NOMO-1 (cell line): ENCODE results near the gene ABTB1.
"Not testable (repeated sequence)": the region's sequence is repeated elsewhere in the genome, so short reads cannot be mapped to it uniquely, and the experiment has no call there.

Experiments used
- DNase-seq, 2 experiments: peaks; one replicate each; lab custom pipeline; 2025; ENCODE audit not compliant: unreplicated experiment in 2 of 2; lab: John Stamatoyannopoulos, UW

ABTB1 gene

DNA sequence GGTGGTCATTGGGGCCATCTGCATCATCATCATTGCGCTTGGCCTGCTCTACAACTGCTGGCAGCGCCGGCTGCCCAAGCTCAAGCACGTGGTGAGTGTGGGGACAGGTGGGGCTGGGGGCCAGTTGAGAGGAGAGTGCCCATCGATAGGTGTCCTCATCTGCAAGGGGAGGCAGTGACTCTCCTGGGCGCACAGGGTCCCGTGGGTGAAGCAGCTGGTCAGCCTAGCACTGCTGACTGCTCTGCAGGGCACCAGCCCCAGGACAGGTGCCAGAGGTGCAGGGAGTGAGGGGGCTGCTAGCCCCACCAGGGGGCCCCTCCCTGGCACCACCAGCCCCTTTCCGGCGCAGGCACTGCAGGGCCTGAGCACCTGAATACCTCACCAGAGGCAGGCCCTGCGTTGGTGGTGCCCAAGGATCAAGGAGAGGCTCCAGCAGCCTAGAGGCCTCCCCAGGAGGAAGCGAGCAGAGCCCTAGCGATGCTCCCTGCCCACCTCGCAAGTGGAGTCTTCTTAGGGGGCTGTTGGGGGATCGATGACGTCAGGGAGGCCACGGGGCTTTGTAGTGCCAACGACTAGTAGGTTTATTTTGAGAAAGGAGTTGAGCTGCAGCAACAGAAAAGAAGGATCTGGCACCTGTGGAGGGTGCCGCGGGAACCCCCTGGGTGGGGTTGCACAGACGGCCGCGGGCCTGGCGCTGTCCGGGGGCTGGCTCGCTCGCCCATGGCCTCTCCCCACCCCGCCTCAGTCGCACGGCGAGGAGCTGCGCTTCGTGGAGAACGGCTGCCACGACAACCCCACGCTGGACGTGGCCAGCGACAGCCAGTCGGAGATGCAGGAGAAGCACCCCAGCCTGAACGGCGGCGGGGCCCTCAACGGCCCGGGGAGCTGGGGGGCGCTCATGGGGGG lies 976 bp upstream of the ABTB1 start:
- peak; percentile 38 to 42 for DNase-seq

- peak; percentile 37 to 51 for DNase-seq
These were observed 694 bp downstream of the ABTB1 start for GRCh38 chr3:127673191-127674100.

- no peak for DNase-seq
These were observed 1.5 kb downstream of the ABTB1 start for GRCh38 chr3:127674101-127674721.

- no peak for DNase-seq
These were observed 2.0 kb downstream of the ABTB1 start for GRCh38 chr3:127674790-127675189.

GRCh38 chr3:127675651-127676391 lies 3.1 kb downstream of the ABTB1 start:
- DNase-seq, result no peak

DNA sequence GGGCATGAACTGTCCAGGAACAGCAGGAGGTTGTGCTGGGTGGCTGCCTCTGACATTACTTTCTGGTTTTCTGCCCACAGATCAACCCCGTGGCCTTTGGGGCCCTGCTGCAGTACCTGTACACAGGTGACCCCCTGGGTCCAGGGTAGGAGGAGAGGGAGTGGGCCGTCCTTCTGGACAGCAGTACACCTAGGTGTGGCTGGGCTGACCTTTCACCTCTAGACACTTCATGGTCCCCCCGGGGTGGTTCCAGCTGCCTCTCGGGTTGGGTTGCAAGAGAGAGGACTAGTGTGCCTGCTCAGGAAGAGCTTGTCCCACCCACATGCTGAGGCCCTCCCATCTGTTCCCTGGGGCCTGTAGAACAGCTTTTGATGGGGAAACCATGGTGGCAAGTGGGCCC lies 3.7 kb downstream of the ABTB1 start:
- no peak for DNase-seq

GRCh38 chr3:127676921-127677351 lies 4.2 kb downstream of the ABTB1 start:
- DNase-seq, result no peak

DNA sequence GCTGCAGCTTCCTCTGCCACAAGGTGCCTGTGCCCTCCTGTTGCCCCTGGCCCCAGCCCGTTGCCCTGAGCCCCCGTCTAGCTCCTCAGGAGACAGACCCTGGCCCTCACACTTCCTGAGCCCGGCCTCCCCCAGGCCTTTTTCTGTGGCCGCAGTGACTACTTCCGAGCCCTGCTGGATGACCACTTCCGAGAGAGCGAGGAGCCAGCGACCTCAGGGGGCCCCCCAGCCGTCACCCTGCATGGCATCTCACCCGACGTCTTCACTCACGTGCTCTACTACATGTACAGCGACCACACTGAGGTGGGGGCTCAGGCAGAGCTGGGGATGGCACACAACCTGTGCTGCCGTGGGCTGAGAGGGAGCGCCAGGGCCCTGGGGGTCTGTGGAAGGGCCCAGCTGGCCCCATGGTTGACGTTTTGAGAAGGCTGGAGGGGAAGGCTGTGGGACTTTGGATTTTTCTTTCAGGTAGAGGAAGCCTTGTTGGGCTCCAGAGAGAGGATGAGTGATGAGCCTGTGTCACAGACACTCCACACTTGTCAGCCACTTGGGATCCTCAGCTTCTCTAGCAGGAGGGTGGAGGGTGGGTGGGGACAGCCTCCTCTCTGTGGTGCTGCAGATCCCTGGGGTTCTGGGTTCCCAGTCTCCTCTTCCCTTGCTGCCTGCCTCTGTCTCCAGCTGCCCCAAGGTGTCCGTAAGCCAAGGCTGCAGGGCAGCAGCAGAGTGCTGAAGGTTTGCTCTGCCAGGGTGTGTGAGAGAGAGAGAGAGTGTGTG lies 5.0 kb downstream of the ABTB1 start:
- DNase-seq, result no peak

- no peak for DNase-seq
These were observed 5.5 kb downstream of the ABTB1 start for GRCh38 chr3:127678315-127678599.

GRCh38 chr3:127678611-127679533 lies 6.1 kb downstream of the ABTB1 start:
- peak; percentile 81 to 90 for DNase-seq

- DNase-seq, result no peak
These were observed 6.9 kb downstream of the ABTB1 start for GRCh38 chr3:127679534-127680145.

GRCh38 chr3:127680146-127680661 lies 7.5 kb downstream of the ABTB1 start:
- DNase-seq, result no peak

DNA sequence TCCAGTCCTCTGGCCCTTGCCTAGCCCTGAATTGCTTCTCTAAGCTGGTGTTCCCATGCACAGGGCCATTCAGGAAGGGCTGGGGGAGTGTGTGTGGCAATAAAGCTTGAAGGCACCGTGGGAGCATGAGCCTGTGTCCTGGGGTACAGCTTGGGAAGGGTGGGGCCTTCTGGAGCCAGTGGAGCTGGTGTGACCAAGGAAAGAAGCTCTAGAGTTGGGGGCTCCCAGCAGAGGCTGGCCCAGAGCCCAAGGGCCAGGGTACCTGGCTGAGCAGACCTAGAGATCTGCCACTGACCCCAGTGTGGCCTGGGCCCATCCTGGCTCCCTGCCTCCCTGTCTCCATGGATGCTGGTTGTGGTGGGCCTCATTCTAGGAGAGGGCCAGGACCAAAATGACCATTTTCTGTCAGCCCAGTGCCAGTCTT lies 8.1 kb downstream of the ABTB1 start:
- no peak for DNase-seq

- DNase-seq, result not testable (repeated sequence)
These were observed 9.4 kb downstream of the ABTB1 start for GRCh38 chr3:127682175-127682554.

DNA sequence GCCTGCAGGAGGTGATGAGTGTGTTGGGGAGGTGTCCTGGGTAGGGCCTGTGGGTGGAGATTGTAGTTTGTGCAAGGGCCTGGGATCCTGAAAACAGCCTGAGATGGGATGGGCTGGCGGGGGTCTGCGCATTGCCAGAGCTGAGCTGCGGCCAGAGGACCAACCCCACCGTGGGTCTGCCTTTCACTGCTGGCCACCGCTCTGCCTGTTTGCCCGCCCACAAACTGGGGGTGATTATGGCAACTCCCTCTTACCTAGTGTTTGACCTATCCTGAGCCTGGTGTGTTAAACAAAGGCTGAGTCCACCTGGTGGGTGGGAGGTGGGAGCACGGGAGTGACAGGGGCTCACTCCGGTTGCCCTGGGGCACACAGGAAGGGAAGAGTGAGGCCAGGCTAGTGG lies 9.8 kb downstream of the ABTB1 start:
- DNase-seq, result no peak

GRCh38 chr3:127684871-127685707 lies 12.3 kb downstream of the ABTB1 start:
- no peak for DNase-seq
